ENCODE data around the gene CACNA1E. TPM values are rescaled to one million over a fixed set of nuclear protein-coding genes. Genes with fewer than 3 reads are reported as not detected.

The CACNA1E gene
- total RNA-seq, 1 donor from 2014 or later = 0.52 TPM

DNA sequence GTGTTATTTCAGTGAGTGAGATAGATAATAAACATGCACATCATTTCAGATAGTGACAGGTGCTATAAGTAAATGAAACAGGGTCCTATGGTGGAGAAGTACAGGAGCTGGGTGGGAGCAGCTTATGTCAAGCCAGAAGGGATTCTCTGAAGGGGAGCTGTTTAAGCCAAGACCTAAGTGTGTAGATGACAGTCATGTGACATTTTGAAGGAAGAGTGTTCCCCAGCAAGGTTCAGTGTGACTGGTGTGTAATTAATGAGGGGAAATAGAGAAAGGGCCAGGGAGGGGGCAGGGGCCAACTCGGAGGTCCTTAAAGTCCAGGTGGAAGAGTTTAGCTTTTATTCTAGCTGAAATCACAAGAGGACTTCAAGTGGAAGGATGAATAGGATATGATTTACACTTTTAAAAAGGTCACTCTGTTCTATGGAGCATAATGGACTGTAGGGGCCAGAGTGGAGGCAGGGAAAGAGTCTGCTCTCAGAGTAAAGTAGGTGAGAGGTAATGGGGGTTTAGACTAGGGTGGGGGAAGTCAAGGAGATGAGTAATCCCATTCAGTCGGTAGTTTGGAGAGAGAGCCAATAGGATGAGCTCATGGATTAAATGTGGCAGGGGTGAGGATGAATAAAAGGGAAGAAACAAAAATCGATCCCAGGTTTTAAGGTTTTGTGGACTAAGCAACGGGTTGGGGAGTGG lies 243.1 kb downstream of the CACNA1E start:
- H3K4me1 ChIP-seq (ENCODE audit: control insufficient read depth in 3 of 3, insufficient read depth in 3 of 3, low read length in 3 of 3) = no peaks in the 10 kb centered on the region
- no peak overlapping the region for H3K27ac ChIP-seq (ENCODE audit: low read depth, low read length)
- H3K27me3 ChIP-seq (ENCODE audit: control insufficient read depth in 3 of 3, insufficient read depth in 3 of 3, low read length in 3 of 3) = peaks cover 0 to 11% (median 0%) of the 10 kb centered on the region in 3 donors
- no peak overlapping the region for H3K9ac ChIP-seq (ENCODE audit: low read depth in 1 of 3, low read length in 3 of 3)
- peaks cover 0 to 3% (median 0%) of the 10 kb centered on the region in 3 donors for H3K9me3 ChIP-seq (ENCODE audit: control insufficient read depth in 3 of 3, low read length in 3 of 3)
- H3K36me3 ChIP-seq (ENCODE audit: control insufficient read depth in 3 of 3, insufficient read depth in 3 of 3, low read length in 3 of 3) = no peaks in the 10 kb centered on the region
- H3K4me3 ChIP-seq (ENCODE audit: low read length in 3 of 3) = no peak overlapping the region

DNA sequence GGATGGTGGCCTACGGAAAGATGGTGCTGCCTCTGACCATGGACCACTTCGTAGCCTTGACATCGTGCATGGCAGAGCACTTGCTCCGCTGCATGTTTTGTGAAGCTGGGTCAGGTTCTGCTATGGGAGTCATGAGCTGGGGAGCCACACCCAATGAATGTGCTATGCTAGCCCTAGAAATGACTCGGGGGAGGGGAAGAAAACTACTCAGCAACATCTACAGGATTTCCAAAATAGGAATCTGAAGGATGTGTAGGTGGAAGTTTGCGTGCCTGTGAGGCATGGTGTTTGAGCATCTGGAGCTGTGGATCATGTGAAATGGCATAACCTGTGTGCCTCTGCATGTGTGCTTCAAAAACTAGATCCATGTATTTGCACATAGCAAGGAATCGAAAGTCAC lies 247.3 kb downstream of the CACNA1E start:
- H3K9me3 ChIP-seq (ENCODE audit: control insufficient read depth in 3 of 3, low read length in 3 of 3) = peaks cover 0 to 3% (median 0%) of the 10 kb centered on the region in 3 donors
- H3K4me3 ChIP-seq (ENCODE audit: low read length in 3 of 3) = no peak overlapping the region
- H3K4me1 ChIP-seq (ENCODE audit: control insufficient read depth in 3 of 3, insufficient read depth in 3 of 3, low read length in 3 of 3) = no peaks in the 10 kb centered on the region
- no peak overlapping the region for H3K27ac ChIP-seq (ENCODE audit: low read depth, low read length)
- H3K36me3 ChIP-seq (ENCODE audit: control insufficient read depth in 3 of 3, insufficient read depth in 3 of 3, low read length in 3 of 3) = no peaks in the 10 kb centered on the region
- peaks cover 0 to 7% (median 3%) of the 10 kb centered on the region in 3 donors for H3K27me3 ChIP-seq (ENCODE audit: control insufficient read depth in 3 of 3, insufficient read depth in 3 of 3, low read length in 3 of 3)
- H3K9ac ChIP-seq (ENCODE audit: low read depth in 1 of 3, low read length in 3 of 3) = no peak overlapping the region

DNA sequence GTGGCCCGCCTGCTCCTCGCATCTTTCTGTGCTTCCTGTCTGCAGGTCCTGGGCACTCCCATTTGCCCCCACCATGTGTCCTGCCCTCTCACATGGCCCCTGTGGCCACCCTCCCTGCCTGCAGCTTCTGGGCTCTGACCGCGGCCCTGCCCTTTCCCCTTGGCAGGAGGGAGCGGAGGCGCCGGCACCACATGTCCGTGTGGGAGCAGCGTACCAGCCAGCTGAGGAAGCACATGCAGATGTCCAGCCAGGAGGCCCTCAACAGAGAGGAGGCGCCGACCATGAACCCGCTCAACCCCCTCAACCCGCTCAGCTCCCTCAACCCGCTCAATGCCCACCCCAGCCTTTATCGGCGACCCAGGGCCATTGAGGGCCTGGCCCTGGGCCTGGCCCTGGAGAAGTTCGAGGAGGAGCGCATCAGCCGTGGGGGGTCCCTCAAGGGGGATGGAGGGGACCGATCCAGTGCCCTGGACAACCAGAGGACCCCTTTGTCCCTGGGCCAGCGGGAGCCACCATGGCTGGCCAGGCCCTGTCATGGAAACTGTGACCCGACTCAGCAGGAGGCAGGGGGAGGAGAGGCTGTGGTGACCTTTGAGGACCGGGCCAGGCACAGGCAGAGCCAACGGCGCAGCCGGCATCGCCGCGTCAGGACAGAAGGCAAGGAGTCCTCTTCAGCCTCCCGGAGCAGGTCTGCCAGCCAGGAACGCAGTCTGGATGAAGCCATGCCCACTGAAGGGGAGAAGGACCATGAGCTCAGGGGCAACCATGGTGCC lies 249.1 kb downstream of the CACNA1E start:
- no peaks in the 10 kb centered on the region for H3K36me3 ChIP-seq (ENCODE audit: control insufficient read depth in 3 of 3, insufficient read depth in 3 of 3, low read length in 3 of 3)
- H3K27me3 ChIP-seq (ENCODE audit: control insufficient read depth in 3 of 3, insufficient read depth in 3 of 3, low read length in 3 of 3) = peaks cover 0 to 7% (median 3%) of the 10 kb centered on the region in 3 donors
- H3K27ac ChIP-seq (ENCODE audit: low read depth, low read length) = no peak overlapping the region
- H3K4me1 ChIP-seq (ENCODE audit: control insufficient read depth in 3 of 3, insufficient read depth in 3 of 3, low read length in 3 of 3) = no peaks in the 10 kb centered on the region
- H3K9ac ChIP-seq (ENCODE audit: low read depth in 1 of 3, low read length in 3 of 3) = no peak overlapping the region
- peaks cover 0 to 3% (median 0%) of the 10 kb centered on the region in 3 donors for H3K9me3 ChIP-seq (ENCODE audit: control insufficient read depth in 3 of 3, low read length in 3 of 3)
- no peak overlapping the region for H3K4me3 ChIP-seq (ENCODE audit: low read length in 3 of 3)

DNA sequence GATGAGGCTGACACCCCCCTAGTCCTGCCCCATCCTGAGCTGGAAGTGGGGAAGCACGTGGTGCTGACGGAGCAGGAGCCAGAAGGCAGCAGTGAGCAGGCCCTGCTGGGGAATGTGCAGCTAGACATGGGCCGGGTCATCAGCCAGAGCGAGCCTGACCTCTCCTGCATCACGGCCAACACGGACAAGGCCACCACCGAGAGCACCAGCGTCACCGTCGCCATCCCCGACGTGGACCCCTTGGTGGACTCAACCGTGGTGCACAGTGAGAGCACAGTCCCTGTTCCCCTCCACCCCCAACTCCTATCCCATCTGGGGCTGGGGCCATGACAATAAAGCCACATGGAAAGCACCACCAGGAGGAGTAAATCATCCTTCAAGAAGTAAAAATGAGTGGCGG lies 250.2 kb downstream of the CACNA1E start:
- no peak overlapping the region for H3K9ac ChIP-seq (ENCODE audit: low read depth in 1 of 3, low read length in 3 of 3)
- H3K9me3 ChIP-seq (ENCODE audit: control insufficient read depth in 3 of 3, low read length in 3 of 3) = peaks cover 0 to 3% (median 0%) of the 10 kb centered on the region in 3 donors
- no peaks in the 10 kb centered on the region for H3K36me3 ChIP-seq (ENCODE audit: control insufficient read depth in 3 of 3, insufficient read depth in 3 of 3, low read length in 3 of 3)
- no peak overlapping the region for H3K4me3 ChIP-seq (ENCODE audit: low read length in 3 of 3)
- peaks cover 0 to 4% (median 3%) of the 10 kb centered on the region in 3 donors for H3K27me3 ChIP-seq (ENCODE audit: control insufficient read depth in 3 of 3, insufficient read depth in 3 of 3, low read length in 3 of 3)
- H3K4me1 ChIP-seq (ENCODE audit: control insufficient read depth in 3 of 3, insufficient read depth in 3 of 3, low read length in 3 of 3) = no peaks in the 10 kb centered on the region
- no peak overlapping the region for H3K27ac ChIP-seq (ENCODE audit: low read depth, low read length)

DNA sequence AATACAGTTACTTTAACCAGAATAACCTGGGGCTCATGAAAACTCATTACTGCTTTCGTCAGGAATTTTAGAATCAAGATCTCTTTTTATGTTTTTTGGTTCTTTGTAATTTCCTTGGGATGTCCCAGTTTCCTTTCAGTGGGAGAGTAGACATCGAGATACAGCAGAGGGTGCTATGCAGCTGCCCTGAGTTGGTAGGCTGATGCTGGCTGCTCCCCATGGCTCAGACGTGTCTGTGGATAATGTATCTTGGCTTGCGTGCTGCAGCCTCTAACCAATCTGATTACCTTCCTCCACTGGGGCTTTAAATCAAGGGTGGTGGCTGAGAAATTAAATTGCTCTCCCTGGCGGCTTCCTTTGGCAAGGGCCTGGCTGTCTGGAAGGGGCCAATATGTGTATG lies 253.7 kb downstream of the CACNA1E start:
- no peak overlapping the region for H3K27ac ChIP-seq (ENCODE audit: low read depth, low read length)
- no peak overlapping the region for H3K4me3 ChIP-seq (ENCODE audit: low read length in 3 of 3)
- H3K9ac ChIP-seq (ENCODE audit: low read depth in 1 of 3, low read length in 3 of 3) = no peak overlapping the region
- H3K4me1 ChIP-seq (ENCODE audit: control insufficient read depth in 3 of 3, insufficient read depth in 3 of 3, low read length in 3 of 3) = no peaks in the 10 kb centered on the region
- peaks cover 0 to under 1% (median 0%) of the 10 kb centered on the region in 3 donors for H3K27me3 ChIP-seq (ENCODE audit: control insufficient read depth in 3 of 3, insufficient read depth in 3 of 3, low read length in 3 of 3)
- no peaks in the 10 kb centered on the region for H3K9me3 ChIP-seq (ENCODE audit: control insufficient read depth in 3 of 3, low read length in 3 of 3)
- no peaks in the 10 kb centered on the region for H3K36me3 ChIP-seq (ENCODE audit: control insufficient read depth in 3 of 3, insufficient read depth in 3 of 3, low read length in 3 of 3)

DNA sequence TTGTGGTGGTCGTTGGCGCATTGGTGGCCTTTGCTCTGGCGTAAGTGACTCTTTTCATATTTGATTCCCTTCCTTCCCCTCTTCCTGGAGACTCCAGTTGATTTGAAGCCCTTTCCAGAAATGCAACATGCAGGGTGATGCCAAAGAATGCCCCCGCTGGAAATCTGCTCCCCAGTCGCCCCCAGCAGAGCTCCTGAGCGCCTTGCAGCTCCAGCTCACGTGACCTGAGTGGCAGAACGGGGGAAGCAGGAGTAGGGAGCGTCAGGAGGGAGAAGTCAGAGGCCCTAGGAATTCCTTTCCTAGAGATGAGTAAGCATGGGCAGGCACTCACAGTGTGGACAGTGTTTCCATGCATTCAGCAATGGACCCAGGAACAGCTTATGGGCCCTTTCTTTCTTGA lies 255.9 kb downstream of the CACNA1E start:
- no peak overlapping the region for H3K4me3 ChIP-seq (ENCODE audit: low read length in 3 of 3)
- no peaks in the 10 kb centered on the region for H3K4me1 ChIP-seq (ENCODE audit: control insufficient read depth in 3 of 3, insufficient read depth in 3 of 3, low read length in 3 of 3)
- H3K9ac ChIP-seq (ENCODE audit: low read depth in 1 of 3, low read length in 3 of 3) = no peak overlapping the region
- no peak overlapping the region for H3K27ac ChIP-seq (ENCODE audit: low read depth, low read length)
- H3K9me3 ChIP-seq (ENCODE audit: control insufficient read depth in 3 of 3, low read length in 3 of 3) = no peaks in the 10 kb centered on the region
- no peaks in the 10 kb centered on the region for H3K27me3 ChIP-seq (ENCODE audit: control insufficient read depth in 3 of 3, insufficient read depth in 3 of 3, low read length in 3 of 3)
- H3K36me3 ChIP-seq (ENCODE audit: control insufficient read depth in 3 of 3, insufficient read depth in 3 of 3, low read length in 3 of 3) = no peaks in the 10 kb centered on the region

DNA sequence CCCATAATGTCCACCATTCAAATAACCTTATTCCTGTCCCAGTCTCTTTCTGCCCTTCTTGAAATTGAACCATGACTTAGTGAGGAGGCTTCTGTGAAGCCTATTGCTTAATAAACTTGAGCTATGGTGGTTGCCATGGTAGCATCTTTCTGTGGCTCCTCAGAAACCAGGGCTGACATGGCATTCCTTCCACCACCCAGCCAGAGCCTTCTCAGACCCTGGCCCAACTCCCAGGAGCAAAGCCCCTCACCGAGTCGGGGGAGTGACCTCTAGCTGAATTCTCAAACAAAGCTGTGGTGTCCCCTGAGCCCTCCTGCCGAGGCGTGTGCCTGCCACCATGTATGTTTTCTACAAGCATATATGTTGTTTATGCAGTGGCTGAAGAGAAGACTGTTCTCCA lies 259.1 kb downstream of the CACNA1E start:
- H3K4me3 ChIP-seq (ENCODE audit: low read length in 3 of 3) = no peak overlapping the region
- H3K27me3 ChIP-seq (ENCODE audit: control insufficient read depth in 3 of 3, insufficient read depth in 3 of 3, low read length in 3 of 3) = no peaks in the 10 kb centered on the region
- no peaks in the 10 kb centered on the region for H3K36me3 ChIP-seq (ENCODE audit: control insufficient read depth in 3 of 3, insufficient read depth in 3 of 3, low read length in 3 of 3)
- no peaks in the 10 kb centered on the region for H3K9me3 ChIP-seq (ENCODE audit: control insufficient read depth in 3 of 3, low read length in 3 of 3)
- no peak overlapping the region for H3K27ac ChIP-seq (ENCODE audit: low read depth, low read length)
- H3K9ac ChIP-seq (ENCODE audit: low read depth in 1 of 3, low read length in 3 of 3) = no peak overlapping the region
- H3K4me1 ChIP-seq (ENCODE audit: control insufficient read depth in 3 of 3, insufficient read depth in 3 of 3, low read length in 3 of 3) = no peaks in the 10 kb centered on the region

DNA sequence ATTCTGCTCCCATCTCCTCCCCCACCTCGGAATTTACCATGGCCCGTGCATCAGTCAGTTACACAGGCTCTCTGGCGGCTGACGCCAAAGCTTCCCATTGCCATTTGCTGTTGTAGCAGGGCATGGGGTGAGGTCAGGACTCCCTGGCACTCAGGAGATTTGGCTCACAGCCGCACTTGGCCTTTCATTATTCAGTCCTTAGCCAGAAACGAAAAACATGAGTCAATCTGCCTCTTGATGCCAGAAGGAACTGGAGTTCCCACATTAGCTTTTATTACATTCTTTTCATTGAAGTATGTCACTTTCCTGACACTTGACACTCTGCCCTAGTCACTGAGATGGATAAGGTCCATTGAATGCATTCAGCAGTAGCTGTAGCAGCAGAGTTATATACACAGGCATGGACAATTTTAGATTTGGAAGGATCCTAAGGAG lies 260.6 kb downstream of the CACNA1E start:
- no peak overlapping the region for H3K9ac ChIP-seq (ENCODE audit: low read depth in 1 of 3, low read length in 3 of 3)
- H3K27me3 ChIP-seq (ENCODE audit: control insufficient read depth in 3 of 3, insufficient read depth in 3 of 3, low read length in 3 of 3) = no peaks in the 10 kb centered on the region
- no peaks in the 10 kb centered on the region for H3K9me3 ChIP-seq (ENCODE audit: control insufficient read depth in 3 of 3, low read length in 3 of 3)
- H3K4me1 ChIP-seq (ENCODE audit: control insufficient read depth in 3 of 3, insufficient read depth in 3 of 3, low read length in 3 of 3) = no peaks in the 10 kb centered on the region
- H3K36me3 ChIP-seq (ENCODE audit: control insufficient read depth in 3 of 3, insufficient read depth in 3 of 3, low read length in 3 of 3) = no peaks in the 10 kb centered on the region
- H3K27ac ChIP-seq (ENCODE audit: low read depth, low read length) = no peak overlapping the region
- H3K4me3 ChIP-seq (ENCODE audit: low read length in 3 of 3) = no peak overlapping the region

DNA sequence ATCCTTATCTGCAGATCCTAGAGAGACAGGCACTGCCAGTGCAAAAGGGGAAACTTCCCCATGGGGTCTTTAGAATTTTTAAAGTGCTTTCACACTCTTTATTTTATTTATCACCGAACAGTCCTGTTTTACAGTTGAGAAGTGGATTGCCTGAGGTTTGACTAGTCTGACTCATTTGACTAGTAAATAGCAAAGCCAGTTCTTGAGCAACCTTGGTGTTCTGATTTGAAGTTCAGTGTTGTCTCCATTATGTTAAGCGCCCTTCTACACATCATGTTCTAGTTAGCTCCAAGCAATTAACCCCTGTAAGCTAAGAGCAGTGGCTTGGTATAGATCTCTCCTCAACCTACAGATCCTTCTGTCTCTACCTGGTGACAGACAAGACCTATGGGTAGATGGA lies 262.9 kb downstream of the CACNA1E start:
- no peaks in the 10 kb centered on the region for H3K27me3 ChIP-seq (ENCODE audit: control insufficient read depth in 3 of 3, insufficient read depth in 3 of 3, low read length in 3 of 3)
- H3K4me3 ChIP-seq (ENCODE audit: low read length in 3 of 3) = no peak overlapping the region
- H3K27ac ChIP-seq (ENCODE audit: low read depth, low read length) = no peak overlapping the region
- H3K9ac ChIP-seq (ENCODE audit: low read depth in 1 of 3, low read length in 3 of 3) = no peak overlapping the region
- H3K9me3 ChIP-seq (ENCODE audit: control insufficient read depth in 3 of 3, low read length in 3 of 3) = no peaks in the 10 kb centered on the region
- H3K4me1 ChIP-seq (ENCODE audit: control insufficient read depth in 3 of 3, insufficient read depth in 3 of 3, low read length in 3 of 3) = no peaks in the 10 kb centered on the region
- H3K36me3 ChIP-seq (ENCODE audit: control insufficient read depth in 3 of 3, insufficient read depth in 3 of 3, low read length in 3 of 3) = no peaks in the 10 kb centered on the region

DNA sequence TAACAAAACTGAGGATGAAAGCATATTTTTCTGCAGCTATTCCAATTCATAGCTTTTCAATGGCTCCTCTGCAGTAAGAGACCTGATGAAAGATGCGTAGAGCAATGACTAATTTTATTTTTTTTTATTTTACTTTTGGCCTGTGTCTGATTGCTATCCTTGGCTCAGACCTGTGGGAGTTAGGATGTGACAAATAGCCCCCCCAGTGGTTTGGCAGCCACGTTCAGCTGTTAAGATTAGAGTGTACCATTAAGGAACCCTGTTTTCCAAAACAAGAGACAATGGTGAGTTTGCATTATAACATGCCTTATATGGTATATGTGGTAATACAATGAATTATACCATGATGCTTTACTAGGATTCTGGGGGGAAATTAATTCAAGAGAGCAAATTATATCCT lies 264.7 kb downstream of the CACNA1E start:
- no peak overlapping the region for H3K9ac ChIP-seq (ENCODE audit: low read depth in 1 of 3, low read length in 3 of 3)
- no peaks in the 10 kb centered on the region for H3K9me3 ChIP-seq (ENCODE audit: control insufficient read depth in 3 of 3, low read length in 3 of 3)
- H3K4me3 ChIP-seq (ENCODE audit: low read length in 3 of 3) = no peak overlapping the region
- H3K36me3 ChIP-seq (ENCODE audit: control insufficient read depth in 3 of 3, insufficient read depth in 3 of 3, low read length in 3 of 3) = no peaks in the 10 kb centered on the region
- no peak overlapping the region for H3K27ac ChIP-seq (ENCODE audit: low read depth, low read length)
- H3K4me1 ChIP-seq (ENCODE audit: control insufficient read depth in 3 of 3, insufficient read depth in 3 of 3, low read length in 3 of 3) = no peaks in the 10 kb centered on the region
- H3K27me3 ChIP-seq (ENCODE audit: control insufficient read depth in 3 of 3, insufficient read depth in 3 of 3, low read length in 3 of 3) = no peaks in the 10 kb centered on the region
